ENCODE data around the gene ZBTB20.

The ZBTB20 gene

GRCh38 chr3:114308830-114309229 is 838.3 kb downstream of the ZBTB20 start:
- DNase-seq = no peak

DNA sequence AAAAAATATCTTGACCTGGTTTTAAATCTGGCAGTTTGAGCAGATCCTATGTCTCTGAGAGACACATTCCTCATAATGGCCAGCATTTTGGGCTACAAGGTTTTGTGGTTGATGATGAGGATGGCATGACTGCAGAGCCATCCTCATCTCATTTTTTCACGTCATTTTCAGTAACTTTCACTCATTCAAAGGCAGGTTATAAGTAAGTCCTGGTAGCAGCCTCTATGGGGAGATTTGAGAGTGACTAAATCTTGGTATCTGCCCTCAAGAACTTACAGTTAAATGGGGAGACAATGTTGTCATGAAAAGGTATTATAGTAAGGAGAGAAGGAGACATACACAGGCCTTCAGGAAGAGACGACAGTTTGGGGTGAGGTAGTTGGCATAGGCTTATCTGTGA is 838.7 kb downstream of the ZBTB20 start:
- DNase-seq = no peak

DNA sequence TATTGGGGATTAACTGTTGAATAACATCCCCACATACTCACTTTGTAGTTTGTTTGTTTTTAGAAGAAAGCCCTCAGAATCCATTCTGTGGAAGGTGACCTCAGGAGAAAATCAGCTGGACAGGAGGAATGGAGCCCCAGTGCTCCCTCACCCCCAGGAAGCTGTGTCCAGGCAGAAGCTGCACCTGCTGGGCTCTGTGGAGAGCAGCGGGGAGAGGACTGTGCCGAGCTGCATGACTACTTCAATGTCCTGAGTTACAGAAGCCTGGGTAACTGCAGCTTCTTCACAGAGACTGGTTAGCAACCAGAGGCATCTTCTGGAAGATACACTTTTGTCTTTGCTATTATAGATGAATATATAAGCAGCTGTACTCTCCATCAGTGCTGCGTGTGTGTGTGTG is 839.3 kb downstream of the ZBTB20 start:
- DNase-seq = no peak

DNA sequence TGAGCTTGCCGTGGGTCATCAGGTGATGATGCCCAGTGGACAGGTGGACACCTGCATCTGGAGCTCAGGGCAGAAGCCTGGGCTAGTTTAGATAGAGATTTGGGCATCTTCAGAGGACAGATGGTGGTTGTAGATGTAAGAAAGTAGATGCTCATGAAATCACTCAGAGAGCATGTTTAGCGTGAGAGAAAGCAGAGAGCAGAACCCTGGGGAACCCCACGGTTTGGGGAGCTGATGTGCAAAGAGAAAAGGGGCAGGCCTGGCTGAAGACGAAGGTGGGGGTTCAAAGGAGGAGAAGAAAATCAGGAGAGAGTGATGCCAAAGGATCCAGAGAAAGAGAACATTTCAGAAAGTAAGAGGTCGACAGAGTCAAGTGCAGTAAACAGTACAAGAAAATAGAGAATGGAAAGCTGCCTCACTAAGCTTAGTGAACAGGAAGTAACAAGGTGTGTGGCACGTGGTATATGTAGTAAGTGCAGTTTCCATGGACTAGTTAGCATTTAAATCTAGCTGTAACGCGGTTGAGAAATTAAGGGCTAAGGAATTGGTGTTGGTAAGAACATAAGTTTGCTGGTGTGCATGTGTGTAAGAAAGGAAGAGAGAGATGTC is 839.8 kb downstream of the ZBTB20 start:
- DNase-seq = no peak

DNA sequence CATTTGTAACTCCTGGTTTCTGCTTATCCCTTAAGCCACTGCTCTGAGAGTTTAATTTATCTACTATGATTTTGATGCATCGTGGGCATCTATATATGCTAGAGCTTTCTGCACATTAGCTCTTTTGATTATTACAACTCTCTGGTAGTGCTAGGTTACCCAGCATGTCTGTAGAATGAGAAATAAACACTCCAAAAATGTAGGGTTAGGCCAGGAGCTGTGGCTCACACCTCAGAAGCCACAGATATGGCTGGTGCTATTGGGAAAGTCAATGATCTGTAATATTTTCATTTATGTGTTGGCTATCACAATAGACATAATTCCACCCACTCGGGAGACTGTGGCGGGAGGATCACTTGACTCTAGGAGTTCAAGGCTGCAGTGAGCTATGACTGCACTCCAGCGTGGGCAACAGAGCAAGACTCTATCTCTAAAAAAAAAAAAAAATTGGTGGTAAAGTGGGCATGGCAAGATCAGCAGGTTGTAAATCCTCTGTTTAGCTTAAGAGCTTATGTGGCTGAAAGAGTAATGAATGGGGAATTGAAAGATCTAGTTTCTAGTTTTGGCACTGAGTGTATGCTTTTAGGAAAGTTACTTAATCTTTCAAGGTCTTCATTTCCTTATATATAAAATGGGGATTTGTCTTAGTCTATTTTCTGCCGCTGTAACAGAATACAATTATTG is 847.0 kb downstream of the ZBTB20 start:
- DNase-seq = no peak

DNA sequence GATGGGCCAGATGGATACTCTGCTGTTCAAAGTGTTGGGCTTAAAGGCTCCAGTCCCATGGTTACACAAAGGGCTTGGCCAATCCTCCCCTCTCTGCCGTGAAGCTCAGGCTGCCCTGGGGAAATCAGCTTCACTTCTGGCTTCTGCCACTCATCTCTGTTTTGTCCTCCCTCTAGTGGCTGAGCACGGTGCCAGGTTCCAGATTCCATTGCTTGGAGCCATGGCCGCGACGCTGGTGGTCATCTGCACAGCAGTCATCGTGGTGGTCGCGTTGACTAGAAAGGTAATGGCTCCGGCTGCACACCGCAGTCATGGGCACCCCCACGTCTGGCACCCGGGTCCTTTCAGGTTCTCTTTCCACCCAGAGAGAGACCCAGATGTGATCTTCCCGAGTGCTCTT is 847.7 kb downstream of the ZBTB20 start:
- DNase-seq = no peak

DNA sequence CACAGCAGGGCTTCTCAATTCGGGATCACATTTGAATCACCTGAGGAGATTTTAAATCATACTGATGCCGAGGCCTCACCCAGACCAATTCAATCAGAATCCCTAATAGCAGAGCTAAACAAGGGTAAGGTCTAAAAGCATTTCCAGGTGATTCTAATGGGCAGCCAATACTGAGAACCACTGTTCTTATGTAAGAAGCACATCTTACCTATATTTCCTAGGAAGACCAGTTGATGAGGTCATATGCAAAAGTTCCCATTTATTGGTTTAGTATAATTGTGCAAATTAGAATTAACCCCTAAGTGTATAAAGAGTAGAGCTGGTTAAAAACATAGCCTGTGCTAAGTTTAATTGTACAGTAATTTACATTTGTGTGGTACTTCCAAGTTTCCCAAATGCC is 851.1 kb downstream of the ZBTB20 start:
- DNase-seq = no peak

- no peak for DNase-seq
These were observed 852.1 kb downstream of the ZBTB20 start for GRCh38 chr3:114294940-114295480.

DNA sequence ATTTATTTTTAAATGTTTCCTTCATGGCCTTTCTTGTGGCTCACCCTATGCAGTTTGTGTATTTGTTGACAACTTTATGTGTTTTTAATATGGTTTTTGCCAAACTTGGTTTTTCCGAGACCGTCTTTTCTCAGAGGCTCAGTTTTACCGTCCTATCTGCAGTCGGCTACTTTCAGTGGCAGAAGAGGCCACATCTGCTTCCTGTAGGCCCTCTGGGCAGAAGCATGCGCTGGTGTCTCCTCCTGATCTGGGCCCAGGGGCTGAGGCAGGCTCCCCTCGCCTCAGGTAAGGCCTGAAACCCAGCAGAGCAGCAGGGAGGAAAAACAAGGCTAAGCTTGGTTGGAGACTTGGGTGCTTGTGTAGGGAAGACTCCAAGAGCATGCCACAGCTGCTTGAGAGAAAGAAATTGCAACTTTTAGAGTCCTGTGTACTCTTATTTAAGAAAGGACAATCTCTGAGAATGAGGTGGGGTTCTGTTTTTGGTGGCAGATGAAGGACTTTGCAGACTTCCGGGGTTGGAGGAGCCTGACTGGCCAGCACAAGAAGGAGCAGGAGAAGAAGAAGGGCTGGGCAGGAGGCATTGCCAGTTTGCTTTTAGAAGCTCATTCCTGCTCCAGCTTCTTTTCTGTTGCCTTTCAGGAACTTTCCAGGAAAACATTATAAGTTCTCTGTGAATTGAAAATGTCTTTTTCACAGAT is 853.1 kb downstream of the ZBTB20 start, which contains the start of gene TIGIT:
Gene TIGIT, plus strand, starts transcription at position 191 of the 698 bp plus-strand sequence. Its CDS starts 34 bp downstream, at position 225.
- DNase-seq = no peak

DNA sequence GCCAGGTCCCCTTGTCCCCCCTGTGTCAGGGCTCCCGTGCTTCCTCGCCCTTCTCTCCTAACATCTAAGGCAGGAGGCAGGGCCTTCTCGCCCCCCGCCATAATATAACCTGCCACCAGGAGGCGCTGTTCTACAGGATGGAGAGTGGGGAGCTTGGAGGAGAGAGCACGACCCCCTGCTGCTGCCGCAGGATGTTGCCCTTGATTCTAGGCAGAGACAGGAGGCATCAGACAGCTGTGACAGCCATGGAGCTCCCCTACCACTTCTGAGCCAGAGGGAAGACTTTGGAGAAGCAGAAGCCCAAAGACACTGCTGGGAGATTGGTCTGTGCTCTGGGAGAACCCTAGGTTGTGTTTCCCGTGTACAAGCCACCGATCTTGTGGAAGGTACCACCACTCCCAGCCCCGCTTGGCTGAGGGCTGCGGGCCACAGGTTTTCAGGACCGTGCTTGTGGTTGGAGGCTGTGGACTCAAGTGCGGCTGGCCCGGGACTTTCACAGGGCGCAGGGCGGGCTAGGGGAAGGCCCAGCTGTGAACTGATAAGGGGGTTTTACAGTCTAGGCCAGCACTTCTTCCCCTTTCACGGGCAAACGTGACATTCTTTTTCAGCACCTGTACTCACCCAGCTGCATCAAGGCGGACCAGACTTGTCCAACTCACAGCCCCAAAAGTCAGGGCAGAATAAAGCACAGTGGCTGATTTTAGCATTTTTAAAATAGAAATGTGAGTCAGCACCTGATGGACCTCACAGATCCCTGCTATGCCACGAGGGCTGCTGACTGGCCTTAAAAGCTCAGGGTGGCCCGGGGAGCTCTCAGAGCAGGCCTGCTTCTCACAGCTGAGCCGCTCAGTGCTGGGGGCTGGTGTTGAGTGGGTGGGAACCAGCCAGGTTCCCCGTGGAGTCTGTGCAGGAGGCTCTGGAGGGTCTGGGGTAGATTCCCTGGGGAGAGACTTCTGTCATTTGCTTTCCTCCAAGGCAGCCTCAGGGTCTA is 855.9 kb downstream of the ZBTB20 start:
- DNase-seq = no peak

DNA sequence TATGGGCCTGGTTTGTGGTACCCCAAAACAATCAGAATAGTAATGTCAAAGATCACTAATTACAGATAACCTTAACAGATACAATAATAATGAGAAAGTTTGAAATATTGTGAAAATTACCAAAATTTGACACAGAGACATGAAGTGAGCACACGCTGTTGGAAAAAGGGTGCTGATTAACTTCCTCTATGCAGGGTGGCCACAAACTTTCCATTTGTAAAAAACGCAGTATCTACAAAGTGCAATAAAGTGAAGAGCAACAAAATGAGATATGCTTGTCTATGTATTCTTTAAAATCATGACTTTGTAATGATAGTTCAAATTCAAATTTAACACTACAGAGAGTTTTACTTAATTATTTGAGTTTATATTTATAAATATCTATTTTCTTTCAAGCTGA is 860.8 kb downstream of the ZBTB20 start:
- no peak for DNase-seq

DNA sequence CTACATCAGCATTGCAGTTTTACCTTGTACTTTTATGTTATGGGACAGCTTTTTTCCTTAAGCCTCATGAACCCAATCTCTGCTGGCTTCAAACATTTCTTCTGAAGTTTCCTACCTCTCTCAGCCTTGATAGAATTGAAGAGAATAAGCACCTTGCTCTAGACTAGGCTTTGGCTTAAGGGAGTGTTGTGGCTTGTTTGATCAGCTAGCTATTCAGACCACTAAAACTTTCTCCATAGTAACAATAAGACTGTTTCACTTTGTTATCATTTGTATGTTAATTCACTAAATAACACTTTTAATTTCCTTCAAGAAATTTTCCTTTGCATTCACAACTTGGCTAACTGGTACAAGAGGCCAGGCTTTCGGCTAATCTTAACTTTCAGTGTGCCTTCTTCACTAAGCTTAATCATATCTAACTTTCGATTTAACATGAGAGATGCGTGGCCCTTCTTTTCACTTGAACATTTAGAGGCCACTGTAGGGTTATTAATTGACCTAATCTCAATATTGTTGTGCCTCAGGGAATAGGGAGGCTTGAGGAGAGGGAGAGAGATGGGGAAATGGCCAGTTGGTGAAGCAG is 861.3 kb downstream of the ZBTB20 start:
- no peak for DNase-seq

GRCh38 chr3:114284644-114285043 is 862.4 kb downstream of the ZBTB20 start:
- no peak for DNase-seq

Data from DMS79 treated with DMSO at 0.1 percent for 48 hours (cell line).